Measurements from ENCODE around the gene SAMD4A. TPM values are rescaled to one million over a fixed set of nuclear protein-coding genes. Genes with fewer than 3 reads are reported as not detected.

The SAMD4A gene
- total RNA-seq, 1 donor from 2014 or later: 30.6 TPM

DNA sequence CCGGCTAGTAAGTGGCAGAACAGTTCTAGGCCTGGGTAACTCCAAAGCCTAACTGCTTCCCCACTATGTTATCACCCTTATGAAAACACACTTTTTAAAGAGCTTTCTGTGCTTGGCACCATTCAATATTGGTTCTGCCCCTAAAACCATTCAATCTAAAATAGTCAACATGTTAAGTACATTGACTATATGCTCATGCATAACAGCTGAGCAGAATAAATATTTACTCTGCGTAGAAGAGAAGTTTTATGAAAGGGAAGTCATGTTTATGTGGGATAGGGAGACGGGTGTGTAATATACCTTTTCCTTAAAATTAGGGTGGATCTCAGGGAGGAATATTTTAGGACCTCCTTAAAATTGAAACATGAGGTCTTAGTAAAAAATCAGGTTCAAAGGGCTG is 80.5 kb downstream of the SAMD4A start:
- Histone ChIP-seq H3K36me3 (no peaks in the 10 kb centered on the region), H3K27me3 (ENCODE audit: low read depth) (no peaks in the 10 kb centered on the region), H3K4me3 (no peak overlapping the region), H3K27ac (no peak overlapping the region), H3K9me3 (no peaks in the 10 kb centered on the region), H3K4me1 (peaks cover 30% of the 10 kb centered on the region)
- intact Hi-C loops (cut with DNase I): no loop called here
- no peak for ATAC-seq
- TF ChIP-seq, protein P1, sequence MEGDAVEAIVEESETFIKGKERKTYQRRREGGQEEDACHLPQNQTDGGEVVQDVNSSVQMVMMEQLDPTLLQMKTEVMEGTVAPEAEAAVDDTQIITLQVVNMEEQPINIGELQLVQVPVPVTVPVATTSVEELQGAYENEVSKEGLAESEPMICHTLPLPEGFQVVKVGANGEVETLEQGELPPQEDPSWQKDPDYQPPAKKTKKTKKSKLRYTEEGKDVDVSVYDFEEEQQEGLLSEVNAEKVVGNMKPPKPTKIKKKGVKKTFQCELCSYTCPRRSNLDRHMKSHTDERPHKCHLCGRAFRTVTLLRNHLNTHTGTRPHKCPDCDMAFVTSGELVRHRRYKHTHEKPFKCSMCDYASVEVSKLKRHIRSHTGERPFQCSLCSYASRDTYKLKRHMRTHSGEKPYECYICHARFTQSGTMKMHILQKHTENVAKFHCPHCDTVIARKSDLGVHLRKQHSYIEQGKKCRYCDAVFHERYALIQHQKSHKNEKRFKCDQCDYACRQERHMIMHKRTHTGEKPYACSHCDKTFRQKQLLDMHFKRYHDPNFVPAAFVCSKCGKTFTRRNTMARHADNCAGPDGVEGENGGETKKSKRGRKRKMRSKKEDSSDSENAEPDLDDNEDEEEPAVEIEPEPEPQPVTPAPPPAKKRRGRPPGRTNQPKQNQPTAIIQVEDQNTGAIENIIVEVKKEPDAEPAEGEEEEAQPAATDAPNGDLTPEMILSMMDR (IDR thresholded peaks at IDR 0.05): no peak
- DNase-seq: no peak

DNA sequence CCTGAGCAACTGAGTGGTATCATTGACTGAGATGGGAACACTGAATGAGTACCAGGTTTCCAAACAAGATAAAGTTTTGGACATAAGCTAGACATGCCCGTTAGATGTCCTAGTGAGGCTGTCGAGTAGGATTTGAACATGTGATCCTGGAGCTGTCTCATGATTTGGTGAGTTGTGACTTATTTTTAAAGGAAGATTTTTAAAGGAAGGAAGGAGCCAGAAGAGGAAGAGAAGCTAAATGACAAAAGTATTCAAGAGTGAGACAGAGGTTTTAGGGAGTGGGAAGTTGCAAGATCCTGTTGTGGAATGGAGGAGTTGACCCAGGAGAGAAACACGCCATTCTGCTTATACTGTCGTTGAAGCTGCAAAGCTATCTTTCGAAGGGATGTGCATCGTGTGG is 82.1 kb downstream of the SAMD4A start:
- H3K4me3 ChIP-seq: no peak overlapping the region
- H3K27me3 ChIP-seq (ENCODE audit: low read depth): no peaks in the 10 kb centered on the region
- ATAC-seq (no peak), DNase-seq (no peak)
- peaks cover 46% of the 10 kb centered on the region for H3K4me1 ChIP-seq
- H3K27ac ChIP-seq: peak overlapping the region; percentile 76
- intact Hi-C loops (cut with DNase I): no loop called here
- H3K9me3 ChIP-seq: no peaks in the 10 kb centered on the region
- TF ChIP-seq, protein P1 (IDR thresholded peaks at IDR 0.05): no peak
- no peaks in the 10 kb centered on the region for H3K36me3 ChIP-seq

DNA sequence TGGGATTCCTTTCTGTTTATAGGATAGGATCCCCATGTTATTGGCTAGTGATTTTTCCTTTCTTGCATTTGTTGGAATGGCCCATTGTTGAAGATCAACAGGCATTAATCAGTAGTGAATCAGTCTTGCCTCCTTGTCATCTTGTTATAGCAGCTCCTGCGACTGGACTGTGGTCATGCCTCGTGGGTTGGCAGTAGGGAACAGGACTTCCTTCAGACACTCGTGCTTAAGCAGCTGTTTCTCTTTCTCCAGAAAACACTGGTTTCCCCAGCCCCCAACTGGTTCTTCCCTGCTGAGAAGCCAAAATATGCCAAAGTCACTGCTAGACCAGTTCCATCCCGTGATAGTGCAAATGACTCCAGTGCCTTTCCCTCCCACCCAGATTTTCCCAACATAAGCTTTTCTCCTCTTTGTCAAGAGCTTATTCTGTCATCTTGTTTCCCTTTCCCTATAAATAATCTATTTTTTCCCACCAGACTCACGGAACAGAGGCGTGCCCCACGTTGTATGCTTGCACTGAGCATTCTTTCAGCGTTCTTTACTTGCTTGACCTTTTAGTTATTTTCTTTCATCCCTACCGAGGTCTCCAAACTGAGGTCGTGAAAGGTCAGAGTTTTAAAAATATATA is 83.5 kb downstream of the SAMD4A start:
- no peak overlapping the region for H3K4me3 ChIP-seq
- H3K9me3 ChIP-seq: no peaks in the 10 kb centered on the region
- DNase-seq (peak; percentile 72), ATAC-seq (peak; percentile 62 to 71)
- intact Hi-C loops (cut with DNase I): no loop called here
- peaks cover 56% of the 10 kb centered on the region for H3K4me1 ChIP-seq
- no peaks in the 10 kb centered on the region for H3K36me3 ChIP-seq
- TF ChIP-seq, protein P1 (IDR thresholded peaks at IDR 0.05): no peak
- no peaks in the 10 kb centered on the region for H3K27me3 ChIP-seq (ENCODE audit: low read depth)
- H3K27ac ChIP-seq: peak overlapping the region; percentile 76

DNA sequence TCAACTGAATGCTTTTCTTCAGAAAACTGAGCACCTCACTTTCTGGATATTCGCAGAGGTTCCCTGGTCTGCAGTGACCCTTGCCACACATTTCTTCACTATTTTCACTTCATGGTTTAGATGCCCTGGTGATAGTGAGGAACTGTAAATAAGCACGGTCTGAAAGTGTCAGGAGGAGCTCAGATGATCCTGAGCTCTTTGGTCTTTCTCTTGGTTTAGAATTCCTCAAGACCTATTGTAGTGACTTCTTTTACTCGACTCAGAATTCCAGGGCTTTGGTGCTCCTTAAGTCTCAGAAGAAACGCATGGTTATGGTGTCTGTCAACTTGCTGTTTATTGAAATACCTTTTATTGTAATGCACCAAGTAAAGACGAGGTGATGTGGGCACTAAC is 84.0 kb downstream of the SAMD4A start:
- peaks cover 56% of the 10 kb centered on the region for H3K4me1 ChIP-seq
- ATAC-seq: peak in 1 of 2 donors; percentile 46
- H3K27ac ChIP-seq: peak overlapping the region; percentile 76
- H3K36me3 ChIP-seq: no peaks in the 10 kb centered on the region
- TF ChIP-seq, protein P1 (IDR thresholded peaks at IDR 0.05): no peak
- no peak overlapping the region for H3K4me3 ChIP-seq
- H3K27me3 ChIP-seq (ENCODE audit: low read depth): no peaks in the 10 kb centered on the region
- H3K9me3 ChIP-seq: no peaks in the 10 kb centered on the region
- no peak for DNase-seq
- intact Hi-C loops (cut with DNase I): no loop called here

DNA sequence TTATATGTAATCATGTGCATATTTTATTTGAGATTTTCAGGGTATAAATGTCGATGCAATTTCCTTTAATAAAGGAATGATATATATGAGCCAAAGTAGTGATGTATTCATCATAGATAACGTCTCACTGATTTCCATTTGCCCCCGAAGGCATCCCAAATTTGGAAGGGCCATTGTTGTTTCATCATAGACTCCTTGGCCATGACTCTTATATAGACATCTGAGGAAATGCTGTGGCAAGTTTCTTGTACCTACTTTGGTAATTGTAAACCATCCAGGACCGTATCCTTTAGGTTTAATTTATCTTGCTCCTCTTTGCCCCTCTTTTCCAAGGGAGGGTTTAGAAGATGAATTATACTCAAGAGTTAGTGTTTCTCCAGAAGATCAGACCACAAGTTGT is 84.7 kb downstream of the SAMD4A start:
- TF ChIP-seq, protein P1 (IDR thresholded peaks at IDR 0.05): no peak
- intact Hi-C loops (cut with DNase I): no loop called here
- DNase-seq: no peak
- Histone ChIP-seq H3K27me3 (ENCODE audit: low read depth) (no peaks in the 10 kb centered on the region), H3K4me3 (no peak overlapping the region), H3K4me1 (peaks cover 56% of the 10 kb centered on the region), H3K9me3 (no peaks in the 10 kb centered on the region), H3K27ac (peak overlapping the region; percentile 76), H3K36me3 (no peaks in the 10 kb centered on the region)
- ATAC-seq: no peak

Measured in lower lobe of right lung (tissue), 2 donors.